A172 (cell line): ENCODE measurements around the gene PBX4. TPM values are rescaled to one million over a fixed set of nuclear protein-coding genes. Genes with fewer than 3 reads are reported as not detected.
A peak's percentile ranks its signal among the peaks of the same experiment; 100 is the strongest.
"Not testable (repeated sequence)": the region's sequence is repeated elsewhere in the genome, so short reads cannot be mapped to it uniquely, and the experiment has no call there.

Source experiments
- DNase-seq: peaks from one replicate; pipeline ENCODE4 v3.0.0-alpha.2; 2015; ENCODE audit warnings: low spot score
- total RNA-seq: library from RNA; depleted of rRNA; stranded (reverse); fragments of >200 nt; shearing (Covaris generic); gene quantifications from 2 replicates; pipeline ENCODE4 v1.2.3, GENCODE V29; 2014

The PBX4 gene
- total RNA-seq, 1 experiment from 2014 or later = 3.9 TPM

GRCh38 chr19:19626516-19627472 is 8.3 kb upstream of the PBX4 start:
- DNase-seq = no peak

GRCh38 chr19:19624032-19624570 is 5.6 kb upstream of the PBX4 start:
- DNase-seq = no peak

GRCh38 chr19:19623383-19623782 is 4.9 kb upstream of the PBX4 start:
- no peak for DNase-seq

GRCh38 chr19:19619849-19620210 is 1.3 kb upstream of the PBX4 start:
- no peak for DNase-seq

- no peak for DNase-seq
Measured at GRCh38 chr19:19619181-19619848, 828 bp upstream of the PBX4 start.

GRCh38 chr19:19615086-19615485 is 3.4 kb downstream of the PBX4 start:
- peak; percentile 78 for DNase-seq

- peak; percentile 93 for DNase-seq
Measured at GRCh38 chr19:19613506-19613905, 5.0 kb downstream of the PBX4 start.

GRCh38 chr19:19610376-19611202 is 7.9 kb downstream of the PBX4 start:
- DNase-seq = no peak

- not testable (repeated sequence) for DNase-seq
Measured at GRCh38 chr19:19606686-19607085, 11.8 kb downstream of the PBX4 start.

- peak; percentile 92 for DNase-seq
Measured at GRCh38 chr19:19606021-19606420, 12.5 kb downstream of the PBX4 start.

GRCh38 chr19:19602713-19603324 is 15.7 kb downstream of the PBX4 start:
- no peak for DNase-seq

GRCh38 chr19:19602136-19602712 is 16.3 kb downstream of the PBX4 start:
- no peak for DNase-seq

- DNase-seq = no peak
Measured at GRCh38 chr19:19600793-19601330, 17.6 kb downstream of the PBX4 start.

- DNase-seq = not testable (repeated sequence)
Measured at GRCh38 chr19:19598728-19599451, 19.6 kb downstream of the PBX4 start.

GRCh38 chr19:19597809-19598306 is 20.6 kb downstream of the PBX4 start:
- DNase-seq = no peak

- peak; percentile 47 for DNase-seq
Measured at GRCh38 chr19:19595171-19595701, 23.3 kb downstream of the PBX4 start.

GRCh38 chr19:19594381-19594780 is 24.1 kb downstream of the PBX4 start:
- DNase-seq = no peak

GRCh38 chr19:19592690-19593089 is 25.8 kb downstream of the PBX4 start:
- no peak for DNase-seq

- peak; percentile 98 for DNase-seq
Measured at GRCh38 chr19:19591133-19591825, 27.2 kb downstream of the PBX4 start.
